GM21825 (cell line): ENCODE data around the gene GDPD5.

Experiments used
- ATAC-seq: cut with Tn5 transposase; IDR thresholded peaks from one replicate; pipeline ENCODE4 v1.9.1; 2021; ENCODE audit warnings: mild to moderate bottlenecking, moderate library complexity; ENCODE audit not compliant: unreplicated experiment

Gene GDPD5

GRCh38 chr11:75516886-75517285 is 8.9 kb downstream of the GDPD5 start:
- no peak for ATAC-seq

DNA sequence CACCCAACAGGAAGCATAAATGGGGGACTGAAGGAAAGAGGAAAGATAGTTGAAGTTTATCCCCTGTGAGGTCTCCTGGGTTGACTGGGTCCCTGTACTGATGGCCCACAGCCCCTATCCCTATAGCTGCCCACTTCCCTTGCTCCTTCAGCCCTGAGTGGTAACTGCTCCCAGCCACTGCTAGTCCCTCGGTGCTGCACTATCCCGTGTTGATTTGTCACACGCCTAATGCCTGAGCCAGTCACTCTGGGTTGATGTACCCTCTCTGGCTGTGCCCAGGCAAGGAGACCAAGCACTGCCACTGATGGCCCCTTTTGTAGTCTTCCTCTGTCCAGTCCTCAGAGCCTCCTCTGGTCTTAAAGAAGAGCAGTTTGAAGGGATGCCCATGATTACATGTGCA is 9.6 kb downstream of the GDPD5 start:
- no peak for ATAC-seq

GRCh38 chr11:75514596-75514995 is 11.1 kb downstream of the GDPD5 start:
- ATAC-seq, result no peak

DNA sequence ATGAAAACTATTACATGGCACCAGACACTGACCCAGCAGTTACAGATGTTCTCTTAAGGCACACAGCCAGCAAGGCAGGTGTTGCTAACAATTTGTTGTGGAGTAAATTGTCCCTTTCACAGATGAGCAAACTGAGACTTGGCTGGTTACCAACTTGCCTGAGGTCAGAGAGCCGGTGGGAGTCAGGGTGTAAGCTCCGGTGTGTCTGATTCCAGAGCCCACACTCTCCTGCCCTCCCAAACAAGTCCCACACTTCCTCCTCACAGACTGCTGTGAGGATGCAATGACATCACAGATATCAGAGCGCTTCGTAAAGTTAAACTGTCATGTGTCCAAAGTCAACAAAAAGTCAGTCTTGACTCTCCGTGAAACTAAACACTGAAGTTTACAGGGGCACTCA is 12.5 kb downstream of the GDPD5 start:
- ATAC-seq, result no peak

DNA sequence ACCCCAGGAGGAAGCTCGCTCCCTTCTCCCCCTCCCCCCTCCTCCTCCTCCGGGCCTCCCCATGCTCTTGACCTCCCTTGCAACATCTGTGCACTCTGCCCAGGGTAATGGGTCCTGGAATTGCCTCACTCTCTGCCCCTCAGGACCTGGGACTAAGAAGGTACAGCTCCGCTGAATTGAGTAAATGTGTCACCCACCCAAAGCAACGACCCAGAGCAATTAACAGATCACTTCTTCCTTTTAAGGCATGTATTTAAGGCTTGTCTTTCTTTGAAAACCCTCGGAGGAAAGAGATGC is 15.1 kb downstream of the GDPD5 start:
- ATAC-seq, result no peak

DNA sequence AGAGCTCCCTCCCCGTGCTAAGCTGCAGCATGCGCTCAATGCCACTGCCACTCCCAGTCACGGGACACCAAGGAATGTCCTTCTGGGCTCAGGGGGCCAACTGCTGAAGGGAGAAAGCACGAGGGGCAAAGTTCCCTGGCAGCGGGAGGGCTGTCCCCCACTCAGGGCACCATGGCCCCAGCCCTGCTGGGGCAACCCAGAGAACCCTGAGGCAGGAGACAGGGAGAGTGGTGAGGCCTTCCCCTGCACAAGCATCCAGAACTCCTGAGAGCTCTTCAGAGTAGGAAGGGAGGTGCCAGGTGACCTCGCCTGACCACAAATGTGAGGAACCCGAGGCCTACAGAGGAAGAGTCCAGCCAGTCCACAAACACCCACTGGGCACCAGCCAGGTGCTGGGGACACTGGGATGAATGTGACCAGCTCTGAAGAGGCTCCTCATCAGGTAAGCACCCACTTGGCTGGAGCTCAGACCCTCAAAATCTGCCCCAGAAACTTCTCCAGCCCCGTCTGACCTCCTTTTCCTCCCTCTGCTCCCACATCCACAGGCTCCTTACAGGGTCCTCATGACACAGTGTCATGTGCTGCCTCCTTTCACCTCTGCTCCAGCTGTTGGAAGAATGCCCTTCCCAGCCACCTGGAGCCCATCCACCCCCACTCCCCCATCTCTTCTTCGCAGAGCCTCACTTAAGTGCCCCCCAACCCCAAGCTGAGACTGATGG is 15.6 kb downstream of the GDPD5 start:
- ATAC-seq, result no peak

GRCh38 chr11:75509020-75509720 is 16.6 kb downstream of the GDPD5 start:
- ATAC-seq, result no peak

DNA sequence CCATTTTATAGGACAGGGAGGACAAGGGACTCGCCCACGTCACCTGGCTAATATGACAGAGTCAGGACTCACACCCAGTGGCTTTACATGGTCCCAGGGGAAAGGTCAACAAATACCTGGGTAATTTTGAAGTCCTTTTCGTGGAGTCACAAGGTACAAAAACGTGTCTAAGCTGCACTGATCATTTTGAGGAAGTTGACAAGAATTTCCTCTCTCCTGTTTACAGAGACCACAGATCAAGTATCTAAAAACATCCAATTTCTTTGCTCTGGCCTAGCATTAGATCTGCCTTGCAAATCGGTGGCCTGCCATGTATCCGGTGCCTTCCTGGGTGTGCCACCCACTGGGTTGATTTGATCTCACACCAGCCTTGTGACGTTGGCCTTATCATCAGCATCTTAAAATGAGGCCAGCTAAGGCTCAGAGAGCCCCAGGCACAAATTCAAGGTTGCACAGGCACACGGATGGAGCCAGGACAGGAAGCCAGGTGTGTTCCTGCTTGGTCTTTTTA is 17.6 kb downstream of the GDPD5 start:
- peak; percentile 34 for ATAC-seq

GRCh38 chr11:75507571-75507970 is 18.2 kb downstream of the GDPD5 start:
- no peak for ATAC-seq

DNA sequence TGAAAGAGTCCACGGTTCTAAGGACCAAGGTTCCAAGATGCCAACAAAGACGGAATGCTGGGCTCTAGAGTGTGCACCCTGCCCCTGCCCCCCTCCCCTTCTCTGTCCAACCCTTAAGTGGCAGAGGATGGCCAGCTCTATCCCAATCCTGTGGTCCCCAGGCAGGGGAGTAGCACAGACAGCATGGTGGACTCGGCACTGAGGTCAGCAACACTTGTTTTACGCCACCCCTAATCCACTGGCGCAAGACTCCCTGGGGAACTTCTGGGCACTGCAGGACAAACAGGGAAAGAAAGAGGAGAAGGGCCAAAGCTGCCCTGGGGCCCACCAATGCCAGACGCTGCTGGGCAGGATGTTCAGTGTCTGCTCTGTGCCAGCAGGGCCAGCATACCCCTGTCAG is 18.9 kb downstream of the GDPD5 start:
- ATAC-seq, result no peak

- ATAC-seq, result no peak
Observed at GRCh38 chr11:75505916-75506692, 19.6 kb downstream of the GDPD5 start.

DNA sequence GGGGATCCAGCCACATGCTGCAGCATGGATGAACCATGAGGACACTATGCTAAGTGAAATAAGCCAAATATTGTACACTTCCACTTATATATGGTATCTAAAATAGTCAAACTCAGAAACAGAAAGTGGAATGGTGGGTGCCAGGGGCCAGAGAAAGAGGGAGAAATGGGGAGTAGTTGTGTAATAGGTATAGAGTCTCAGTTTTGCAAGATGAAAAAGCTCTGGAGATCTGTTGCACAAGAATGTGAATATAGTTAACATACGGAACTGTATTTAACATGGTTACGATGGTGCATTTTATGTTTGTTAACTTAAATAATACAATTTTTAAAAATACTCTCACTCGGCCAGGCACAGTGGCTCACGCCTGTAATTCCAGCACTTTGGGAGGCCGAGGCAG is 21.2 kb downstream of the GDPD5 start:
- ATAC-seq, result no peak

GRCh38 chr11:75503531-75504099 is 22.1 kb downstream of the GDPD5 start:
- no peak for ATAC-seq

GRCh38 chr11:75502138-75502537 is 23.6 kb downstream of the GDPD5 start:
- ATAC-seq, result no peak

- no peak for ATAC-seq
Observed at GRCh38 chr11:75500742-75501141, 25.0 kb downstream of the GDPD5 start.

DNA sequence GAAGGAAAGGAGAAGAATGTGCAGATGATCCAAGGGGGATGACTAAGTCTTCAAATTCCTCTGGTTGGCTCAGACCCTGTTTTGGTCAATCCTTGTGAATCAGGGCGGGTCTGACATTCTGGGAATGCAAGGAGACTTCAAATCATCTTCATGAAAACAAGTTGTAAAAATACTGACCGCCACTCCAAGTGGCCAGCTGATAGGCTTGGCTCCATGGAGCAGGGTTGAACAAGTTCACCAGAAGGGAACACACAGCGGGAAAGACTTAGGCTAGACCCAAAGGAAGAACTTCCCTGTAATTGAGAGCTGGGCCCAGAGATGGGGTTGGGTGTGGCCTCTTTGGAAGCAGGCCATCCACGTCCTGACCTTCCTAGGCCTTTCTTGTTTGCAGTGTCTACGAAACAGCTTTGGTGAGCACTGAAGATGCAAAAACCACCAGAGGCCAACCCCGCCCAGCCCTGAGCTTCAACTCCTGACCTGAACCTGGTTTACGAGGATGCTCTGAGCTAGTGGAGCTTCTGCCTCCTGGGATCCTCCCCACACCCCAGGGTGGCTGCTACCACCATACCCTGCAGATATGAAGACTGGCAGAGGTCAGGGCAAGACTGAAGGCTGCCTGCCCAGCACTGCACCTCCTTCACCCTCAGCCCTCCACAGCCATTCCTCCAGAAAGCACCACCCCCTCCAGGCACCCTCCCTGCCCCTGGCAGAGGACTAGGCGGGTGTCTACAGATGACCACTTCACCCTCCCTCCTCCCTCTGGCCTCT is 26.1 kb downstream of the GDPD5 start:
- ATAC-seq, result no peak

- no peak for ATAC-seq
Observed at GRCh38 chr11:75498556-75499255, 27.0 kb downstream of the GDPD5 start.

GRCh38 chr11:75497788-75498409 is 27.8 kb downstream of the GDPD5 start:
- ATAC-seq, result no peak

DNA sequence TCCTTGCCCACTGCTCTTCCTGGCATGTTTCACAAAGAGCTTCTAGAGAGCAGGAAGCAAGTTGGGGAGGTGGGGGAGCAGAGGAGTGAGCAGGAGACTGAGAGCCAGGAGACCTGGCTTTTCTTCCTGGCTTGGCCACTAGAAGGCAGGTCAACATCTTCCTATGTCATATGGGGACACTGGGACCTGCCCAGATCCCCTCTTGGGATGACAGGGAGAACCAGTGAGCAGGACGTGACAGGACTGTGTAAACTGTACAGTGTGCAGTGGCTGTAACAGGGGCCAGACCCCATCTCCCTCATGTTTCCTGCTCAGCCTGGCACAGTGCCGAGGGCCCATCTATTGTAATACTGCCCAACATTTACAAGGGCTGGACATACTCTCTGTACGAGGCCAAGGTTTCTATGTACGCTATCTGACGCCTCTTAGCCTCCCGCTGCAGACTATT is 29.4 kb downstream of the GDPD5 start:
- ATAC-seq, result no peak
